ENCODE data around the gene OTOA. TPM values are rescaled to one million over a fixed set of nuclear protein-coding genes. Genes with fewer than 3 reads are reported as not detected.
"Not testable (repeated sequence)": the region's sequence is repeated elsewhere in the genome, so short reads cannot be mapped to it uniquely, and the experiment has no call there.

Gene OTOA
- total RNA-seq, 1 experiment from 2014 or later, result 0.11 TPM

- Histone ChIP-seq H3K79me1 (ENCODE audit: insufficient read depth, low read depth, low read length, poor library complexity, severe bottlenecking) (no peaks in the 10 kb centered on the region), H3T11ph (ENCODE audit: low read length) (no peak overlapping the region), H2BK5ac (ENCODE audit: insufficient read length, low read length) (no peak overlapping the region), H3K27me3 (ENCODE audit: insufficient read depth, low read length) (no peaks in the 10 kb centered on the region), H4K20me1 (ENCODE audit: control insufficient read depth, insufficient read depth, insufficient read length) (no peaks in the 10 kb centered on the region), H2BK120ac (ENCODE audit: low read depth, low read length, poor library complexity, severe bottlenecking) (no peak overlapping the region), H2BK20ac (ENCODE audit: low read depth, low read length, poor library complexity, severe bottlenecking) (no peak overlapping the region), H2AK5ac (ENCODE audit: insufficient read length, low read length) (no peak overlapping the region), H3K9ac (ENCODE audit: extremely low read depth, insufficient read length, low read length) (no peak overlapping the region), H3K27ac (ENCODE audit: insufficient read length, low read depth, low read length) (no peak overlapping the region), H4K5ac (ENCODE audit: insufficient read length, low read depth, low read length) (no peak overlapping the region), H3K4ac (ENCODE audit: low read depth, low read length) (no peak overlapping the region), H4K8ac (replicated peaks; ENCODE audit: insufficient read length, low read depth, low read length) (no peak overlapping the region), H3K14ac (ENCODE audit: insufficient read depth, low read length) (no peak overlapping the region), H2AFZ (ENCODE audit: low read length) (no peak overlapping the region), H4K91ac (ENCODE audit: insufficient read length, low read depth, low read length) (no peak overlapping the region), H3K18ac (ENCODE audit: insufficient read length, low read depth, low read length) (no peak overlapping the region), H3K4me1 (ENCODE audit: insufficient read depth, low read length) (no peaks in the 10 kb centered on the region), H3K23me2 (ENCODE audit: insufficient read length, low read depth, low read length, poor library complexity, severe bottlenecking) (no peaks in the 10 kb centered on the region), H2BK12ac (ENCODE audit: insufficient read length, low read depth, low read length) (no peak overlapping the region), H3K4me2 (ENCODE audit: insufficient read depth, insufficient read length, low read length) (no peak overlapping the region), H3K79me2 (ENCODE audit: insufficient read depth, low read length) (no peaks in the 10 kb centered on the region), H3K9me3 (ENCODE audit: control insufficient read depth, low read depth, low read length) (no peaks in the 10 kb centered on the region), H2BK15ac (ENCODE audit: low read depth, low read length) (no peak overlapping the region), H3K56ac (ENCODE audit: insufficient read length, low read depth, low read length) (no peak overlapping the region), H3K23ac (ENCODE audit: insufficient read length, low read depth, low read length) (no peak overlapping the region)
- no peak for TF ChIP-seq CTCF (conservative IDR thresholded peaks at IDR 0.05)
- Mint-ChIP-seq H3K9me3 (peaks cover 5% of the 10 kb centered on the region in 2 experiments; a peak in 2 of 5 replicates), H3K4me1 (no peaks in the 10 kb centered on the region), H3K4me3 (no peak overlapping the region), H3K36me3 (ENCODE audit: insufficient read depth in 1 of 3, low read depth in 3 of 3) (no peaks in the 10 kb centered on the region), H3K27me3 (ENCODE audit: low read depth) (peaks cover 4% of the 10 kb centered on the region; the same call in 1 of the 2 replicates), H3K27ac (no peak overlapping the region)
- no CpG with 5 or more reads among the region's 3 CpGs for WGBS (ENCODE audit: extremely low coverage, insufficient read length, low lambda C conversion rate)
- DNase-seq, result no peak
Observed at GRCh38 chr16:21673469-21673868, 9.7 kb downstream of the OTOA start.

GRCh38 chr16:21674456-21674855 is 10.7 kb downstream of the OTOA start:
- H3K27me3 ChIP-seq (ENCODE audit: insufficient read depth, low read length); H3K56ac ChIP-seq (ENCODE audit: insufficient read length, low read depth, low read length); H3K4me1 Mint-ChIP-seq; H4K20me1 ChIP-seq (ENCODE audit: control insufficient read depth, insufficient read depth, insufficient read length); H3K9me3 Mint-ChIP-seq; H3T11ph ChIP-seq (ENCODE audit: low read length); H2BK12ac ChIP-seq (ENCODE audit: insufficient read length, low read depth, low read length); H4K91ac ChIP-seq (ENCODE audit: insufficient read length, low read depth, low read length); H2BK20ac ChIP-seq (ENCODE audit: low read depth, low read length, poor library complexity, severe bottlenecking); H4K5ac ChIP-seq (ENCODE audit: insufficient read length, low read depth, low read length); H2BK5ac ChIP-seq (ENCODE audit: insufficient read length, low read length); H2BK15ac ChIP-seq (ENCODE audit: low read depth, low read length); H3K27ac Mint-ChIP-seq; H3K79me2 ChIP-seq (ENCODE audit: insufficient read depth, low read length); H2AK5ac ChIP-seq (ENCODE audit: insufficient read length, low read length); H2AFZ ChIP-seq (ENCODE audit: low read length); H3K9ac ChIP-seq (ENCODE audit: extremely low read depth, insufficient read length, low read length); H3K27ac ChIP-seq (ENCODE audit: insufficient read length, low read depth, low read length); H3K4me2 ChIP-seq (ENCODE audit: insufficient read depth, insufficient read length, low read length); H3K36me3 Mint-ChIP-seq (ENCODE audit: insufficient read depth in 1 of 3, low read depth in 3 of 3); H3K27me3 Mint-ChIP-seq (ENCODE audit: low read depth); H3K4ac ChIP-seq (ENCODE audit: low read depth, low read length); H3K18ac ChIP-seq (ENCODE audit: insufficient read length, low read depth, low read length); H3K79me1 ChIP-seq (ENCODE audit: insufficient read depth, low read depth, low read length, poor library complexity, severe bottlenecking); H3K23ac ChIP-seq (ENCODE audit: insufficient read length, low read depth, low read length); H3K23me2 ChIP-seq (ENCODE audit: insufficient read length, low read depth, low read length, poor library complexity, severe bottlenecking); DNase-seq; H3K4me3 Mint-ChIP-seq; H3K9me3 ChIP-seq (ENCODE audit: control insufficient read depth, low read depth, low read length); H4K8ac ChIP-seq (replicated peaks; ENCODE audit: insufficient read length, low read depth, low read length); H3K4me1 ChIP-seq (ENCODE audit: insufficient read depth, low read length); H3K14ac ChIP-seq (ENCODE audit: insufficient read depth, low read length); H2BK120ac ChIP-seq (ENCODE audit: low read depth, low read length, poor library complexity, severe bottlenecking): not testable (repeated sequence)
- WGBS (ENCODE audit: extremely low coverage, insufficient read length, low lambda C conversion rate), result no CpG with 5 or more reads among the region's 4 CpGs

All from H9 (cell line).